AG09309 (cell line): ENCODE results near the gene GFPT1.
"Not testable (repeated sequence)": the region's sequence is repeated elsewhere in the genome, so short reads cannot be mapped to it uniquely, and the experiment has no call there.

Experiments
- DNase-seq: peaks from one replicate; pipeline ENCODE4 v3.0.0-alpha.2; 2010; ENCODE audit warnings: low read depth
- H3K4me3 ChIP-seq: 2 replicates; pipeline ENCODE4 v1.5.1; 2011; ENCODE audit warnings: mild to moderate bottlenecking, low read depth, low read length, moderate library complexity; ENCODE audit not compliant: control insufficient read depth
- TF ChIP-seq, protein P1 (sequence below): IDR thresholded peaks from 2 replicates; pipeline ENCODE4 v1.5.1; 2011; ENCODE audit warnings: mild to moderate bottlenecking, low read depth, low read length, inconsistent platforms; ENCODE audit not compliant: insufficient read depth, control insufficient read depth; ENCODE audit errors: missing control alignments

GFPT1 gene

GRCh38 chr2:69359371-69359770 lies 27.7 kb downstream of the GFPT1 start:
- H3K4me3 ChIP-seq = no peak overlapping the region
- no peak for DNase-seq
- TF ChIP-seq, protein P1, sequence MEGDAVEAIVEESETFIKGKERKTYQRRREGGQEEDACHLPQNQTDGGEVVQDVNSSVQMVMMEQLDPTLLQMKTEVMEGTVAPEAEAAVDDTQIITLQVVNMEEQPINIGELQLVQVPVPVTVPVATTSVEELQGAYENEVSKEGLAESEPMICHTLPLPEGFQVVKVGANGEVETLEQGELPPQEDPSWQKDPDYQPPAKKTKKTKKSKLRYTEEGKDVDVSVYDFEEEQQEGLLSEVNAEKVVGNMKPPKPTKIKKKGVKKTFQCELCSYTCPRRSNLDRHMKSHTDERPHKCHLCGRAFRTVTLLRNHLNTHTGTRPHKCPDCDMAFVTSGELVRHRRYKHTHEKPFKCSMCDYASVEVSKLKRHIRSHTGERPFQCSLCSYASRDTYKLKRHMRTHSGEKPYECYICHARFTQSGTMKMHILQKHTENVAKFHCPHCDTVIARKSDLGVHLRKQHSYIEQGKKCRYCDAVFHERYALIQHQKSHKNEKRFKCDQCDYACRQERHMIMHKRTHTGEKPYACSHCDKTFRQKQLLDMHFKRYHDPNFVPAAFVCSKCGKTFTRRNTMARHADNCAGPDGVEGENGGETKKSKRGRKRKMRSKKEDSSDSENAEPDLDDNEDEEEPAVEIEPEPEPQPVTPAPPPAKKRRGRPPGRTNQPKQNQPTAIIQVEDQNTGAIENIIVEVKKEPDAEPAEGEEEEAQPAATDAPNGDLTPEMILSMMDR = no peak

DNA sequence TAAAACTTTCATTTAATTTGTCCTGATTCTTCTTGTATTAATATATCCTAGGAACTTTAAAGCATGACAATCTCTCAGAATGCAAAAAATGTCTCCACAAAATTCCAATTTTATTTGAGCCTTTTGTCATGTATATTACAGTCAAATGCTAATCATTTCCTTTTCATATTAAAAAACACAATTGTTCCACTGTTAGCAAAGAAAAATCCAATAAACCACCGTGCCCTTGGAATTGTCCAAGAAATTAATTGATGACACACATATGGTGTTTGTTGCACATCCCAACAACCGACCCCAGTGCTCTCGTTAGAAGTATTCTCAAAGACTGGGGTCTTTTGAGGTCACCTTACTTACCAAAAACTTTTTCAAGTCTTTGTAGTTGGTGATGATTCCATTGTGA lies 28.1 kb downstream of the GFPT1 start:
- no peak overlapping the region for H3K4me3 ChIP-seq
- no peak for DNase-seq
- TF ChIP-seq, protein P1 = no peak

GRCh38 chr2:69356471-69356870 lies 30.6 kb downstream of the GFPT1 start:
- DNase-seq = no peak
- TF ChIP-seq, protein P1 = no peak
- no peak overlapping the region for H3K4me3 ChIP-seq

DNA sequence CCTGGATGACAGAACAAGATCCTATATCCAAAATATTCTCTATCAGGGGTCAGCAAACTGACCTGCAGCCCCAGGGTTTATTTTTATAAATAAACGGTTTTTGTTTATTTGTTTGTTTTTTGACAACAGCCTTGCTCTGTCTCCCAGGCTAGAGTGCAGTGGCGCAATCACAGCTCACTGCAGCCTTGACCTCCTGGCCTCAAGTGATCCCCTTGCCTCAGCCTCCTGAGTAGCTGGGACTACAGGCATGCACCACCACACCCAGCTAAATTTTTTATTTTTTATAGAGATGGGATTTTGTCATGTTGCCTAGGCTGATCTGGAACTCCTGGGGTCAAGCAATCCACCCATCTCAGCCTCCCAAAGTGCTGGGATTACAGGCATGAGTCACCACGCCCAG lies 32.1 kb downstream of the GFPT1 start:
- H3K4me3 ChIP-seq, DNase-seq: not testable (repeated sequence)

DNA sequence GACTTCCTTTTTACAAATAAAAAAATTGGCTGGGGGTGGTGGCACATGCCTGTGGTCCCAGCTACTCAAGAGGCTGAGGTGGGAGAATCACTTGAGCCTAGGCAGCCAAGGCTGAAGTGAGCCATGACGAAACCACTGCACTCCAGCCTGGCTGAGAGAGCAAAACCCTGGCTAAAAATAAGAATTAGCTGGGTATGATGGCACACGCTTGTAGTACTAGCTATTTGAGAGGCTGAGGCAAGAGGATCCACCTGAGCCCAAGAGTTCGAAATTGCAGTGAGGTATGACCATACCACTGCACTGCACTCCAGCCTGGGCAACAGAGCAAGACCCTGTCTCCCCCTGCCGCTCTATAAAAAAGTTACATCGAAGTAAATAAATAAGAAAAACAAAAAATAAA lies 33.7 kb downstream of the GFPT1 start:
- TF ChIP-seq, protein P1 = no peak
- DNase-seq = no peak

GRCh38 chr2:69348781-69349180 lies 38.2 kb downstream of the GFPT1 start:
- DNase-seq = no peak
- TF ChIP-seq, protein P1 = no peak
- H3K4me3 ChIP-seq = no peak overlapping the region

More for the DNA sequence above, 33.7 kb downstream of the GFPT1 start:
- no peak overlapping the region for H3K4me3 ChIP-seq

DNA sequence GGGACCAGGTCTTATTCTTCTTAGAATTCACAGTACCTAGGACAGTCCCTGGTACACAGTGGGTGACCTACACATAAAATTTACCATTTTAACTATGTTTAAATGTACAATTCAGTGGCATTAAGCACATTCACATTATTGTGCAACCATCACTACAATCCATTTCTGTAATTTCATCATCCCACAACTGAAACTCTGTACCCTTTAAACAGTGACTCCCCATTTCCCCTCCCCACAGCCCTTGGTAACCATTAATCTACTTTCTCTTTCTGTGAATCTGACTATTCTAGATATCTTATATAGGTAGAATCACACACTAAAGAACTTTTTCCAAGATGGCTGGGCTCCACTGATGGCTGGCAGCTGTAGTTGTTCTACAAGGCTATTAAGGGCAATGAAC lies 41.6 kb downstream of the GFPT1 start:
- no peak for DNase-seq
- H3K4me3 ChIP-seq = no peak overlapping the region

More for the DNA sequence above, 41.6 kb downstream of the GFPT1 start:
- TF ChIP-seq, protein P1 = no peak
